ENCODE measurements around the gene ZMYM3. TPM values are rescaled to one million over a fixed set of nuclear protein-coding genes. Genes with fewer than 3 reads are reported as not detected.

ZMYM3 gene
- total RNA-seq, 1 donor from 2014 or later = 11.8 TPM

- DNase-seq (ENCODE audit: low spot score) = no peak
Measured at GRCh38 chrX:71214604-71215337, 39.2 kb downstream of the ZMYM3 start.

- no peak for DNase-seq (ENCODE audit: low spot score)
Measured at GRCh38 chrX:71214152-71214551, 39.8 kb downstream of the ZMYM3 start.

DNA sequence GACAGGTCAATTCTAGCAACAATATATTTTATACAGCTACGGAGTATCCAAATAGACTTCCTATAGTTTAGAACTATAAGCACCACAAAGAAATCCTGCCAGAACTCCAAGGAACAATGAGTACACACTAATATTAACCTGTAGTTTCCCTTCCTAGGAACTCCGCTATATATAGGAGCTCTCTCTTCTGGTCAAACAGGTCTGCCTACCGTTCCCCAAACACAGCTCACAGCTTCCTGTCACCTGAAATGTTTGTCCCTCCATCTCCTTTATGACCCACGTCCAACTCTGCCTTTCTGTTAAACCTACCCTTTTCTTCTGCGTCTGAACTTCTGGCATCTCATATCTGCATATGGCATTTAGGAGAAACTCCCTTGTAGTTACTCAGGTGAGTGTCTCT is 41.4 kb downstream of the ZMYM3 start:
- no peak for DNase-seq (ENCODE audit: low spot score)

GRCh38 chrX:71210816-71211215 is 43.1 kb downstream of the ZMYM3 start:
- DNase-seq (ENCODE audit: low spot score) = no peak

DNA sequence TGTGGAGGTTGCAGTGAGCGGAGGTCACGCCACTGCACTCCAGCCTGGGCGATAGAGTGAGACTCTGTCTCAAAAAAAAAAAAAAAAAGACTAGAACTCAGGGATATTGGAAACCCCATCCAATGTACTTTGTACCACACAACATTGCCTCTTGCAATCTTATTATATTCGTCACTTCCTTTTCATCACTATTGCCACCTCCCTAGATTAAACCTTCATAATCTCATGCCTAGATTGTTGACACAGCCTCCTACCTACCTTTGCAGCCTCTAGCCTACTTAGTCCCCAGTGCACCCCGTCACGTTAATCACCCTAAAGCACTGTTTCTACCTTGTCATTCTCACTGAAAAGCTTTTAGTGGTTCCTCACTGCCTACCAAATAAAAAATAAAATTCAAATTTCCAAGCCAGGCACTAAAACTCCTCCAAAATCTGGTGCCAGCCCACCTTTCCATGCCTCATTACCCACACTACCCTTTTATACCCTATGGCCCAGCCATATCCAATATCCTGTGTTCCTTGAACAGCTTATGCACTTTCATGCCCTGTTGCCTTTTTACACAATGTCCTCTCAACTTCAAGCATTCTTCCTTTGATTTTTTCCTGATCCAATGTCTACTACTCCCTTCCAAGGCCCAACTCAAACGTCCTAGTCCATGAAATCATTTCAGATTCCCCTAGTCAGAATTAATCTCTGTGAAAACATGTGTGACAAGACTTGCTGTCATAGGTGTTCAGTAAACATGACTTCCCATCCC is 54.5 kb downstream of the ZMYM3 start:
- no peak for DNase-seq (ENCODE audit: low spot score)

DNA sequence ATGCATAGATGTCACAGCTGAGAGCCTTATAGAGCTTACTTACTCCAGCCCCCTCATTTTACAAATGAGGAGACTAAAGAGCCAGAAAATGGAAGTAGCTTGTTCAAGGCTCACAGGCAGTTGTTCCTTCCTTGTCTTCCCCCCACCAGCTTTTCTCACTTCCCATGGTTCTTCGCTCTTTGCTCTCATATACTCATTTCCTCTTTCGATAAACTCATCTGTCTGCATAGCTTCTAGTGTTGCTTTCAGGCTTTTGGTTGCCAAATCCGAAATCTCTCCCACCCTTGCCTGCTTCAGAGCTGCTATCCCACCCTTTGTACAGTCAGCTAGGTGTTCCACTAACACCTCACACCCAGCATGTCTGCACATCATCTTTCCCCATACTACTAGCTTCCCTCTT is 55.9 kb downstream of the ZMYM3 start:
- no peak for DNase-seq (ENCODE audit: low spot score)

GRCh38 chrX:71195964-71196649 is 57.8 kb downstream of the ZMYM3 start:
- DNase-seq (ENCODE audit: low spot score) = no peak

- DNase-seq (ENCODE audit: low spot score) = no peak
Measured at GRCh38 chrX:71191248-71191647, 62.7 kb downstream of the ZMYM3 start.

Other genes with a start within 250 kb of the ZMYM3 start
- 53.6 TPM for gene SNX12, start 185.8 kb downstream of the ZMYM3 start, total RNA-seq
- 24.7 TPM for gene FOXO4, start 158.3 kb downstream of the ZMYM3 start, total RNA-seq
- 2.2 TPM for gene CXorf65, start 147.4 kb downstream of the ZMYM3 start, total RNA-seq
- gene IL2RG, start 142.6 kb downstream of the ZMYM3 start, total RNA-seq = 5.8 TPM
- 46.7 TPM for gene MED12, start 135.5 kb downstream of the ZMYM3 start, total RNA-seq
- gene NLGN3, start 109.3 kb downstream of the ZMYM3 start, total RNA-seq = 0.48 TPM
- not detected for gene GJB1, start 30.9 kb downstream of the ZMYM3 start, total RNA-seq
- 168 TPM for gene NONO, start 29.5 kb upstream of the ZMYM3 start, total RNA-seq
- 0.84 TPM for gene ITGB1BP2, start 47.6 kb upstream of the ZMYM3 start, total RNA-seq
- gene TAF1, start 112.2 kb upstream of the ZMYM3 start, total RNA-seq = 36.9 TPM